ENCODE data around the gene MROH2A.

- TF ChIP-seq CTCF (conservative IDR thresholded peaks at IDR 0.05; ENCODE audit: low read length) (no peak), EZH2phosphoT487 (IDR thresholded peaks at IDR 0.05; ENCODE audit: borderline replicate concordance) (no peak)
Observed at GRCh38 chr2:233773854-233774253, 4.3 kb upstream of the MROH2A start.
